Bronchial epithelial cell (primary cell): ENCODE results near the gene ZNRD2. TPM values are rescaled to one million over a fixed set of nuclear protein-coding genes. Genes with fewer than 3 reads are reported as not detected.

ENCODE experiments used
- DNase-seq: peaks from one replicate; pipeline ENCODE4 v3.0.0-alpha.2; 2010; ENCODE audit warnings: low read depth
- FAIRE-seq: peaks from 2 replicates; lab custom pipeline; 2011; peaks lifted over from hg19 to GRCh38; lab: Jason Lieb, UNC
- H3K27me3 ChIP-seq: 2 replicates; pipeline ENCODE4 v1.5.1; 2011; ENCODE audit warnings: low read length; ENCODE audit not compliant: control insufficient read depth, insufficient read depth
- H3K36me3 ChIP-seq: 2 replicates; pipeline ENCODE4 v1.5.1; 2011; ENCODE audit warnings: low read length; ENCODE audit not compliant: control insufficient read depth, insufficient read depth
- H3K4me3 ChIP-seq: 2 replicates; pipeline ENCODE4 v1.5.1; 2011; ENCODE audit warnings: mild to moderate bottlenecking, low read depth, low read length, control low read depth
- CTCF ChIP-seq: IDR thresholded peaks from 2 replicates; pipeline ENCODE4 v1.5.1; 2011; ENCODE audit warnings: mild to moderate bottlenecking, moderate library complexity, low read length, control low read depth, inconsistent platforms; ENCODE audit not compliant: insufficient read depth, severe bottlenecking
- total RNA-seq: library from RNA; depleted of rRNA; stranded (reverse); fragments of >200 nt; gene quantifications from 2 replicates; pipeline ENCODE4 v1.2.1, GENCODE V29; 2014

The ZNRD2 gene
- total RNA-seq, 1 donor from 2014 or later = 43.4 TPM

- peak within 1 kb of the TSS; percentile 63 for H3K4me3 ChIP-seq
- H3K36me3 ChIP-seq = peaks cover 19% of the 10 kb centered on the region
- TF ChIP-seq CTCF = no peak
- DNase-seq = peak; percentile 61
- no peak for FAIRE-seq
- no peaks in the 10 kb centered on the region for H3K27me3 ChIP-seq
These were observed 5.4 kb downstream of the ZNRD2 start, which contains the start of gene EHBP1L1 for GRCh38 chr11:65575568-65576231. TSS of gene EHBP1L1 (plus strand) at chr11:65576053. CDS start at chr11:65576303, 250 bp downstream.

DNA sequence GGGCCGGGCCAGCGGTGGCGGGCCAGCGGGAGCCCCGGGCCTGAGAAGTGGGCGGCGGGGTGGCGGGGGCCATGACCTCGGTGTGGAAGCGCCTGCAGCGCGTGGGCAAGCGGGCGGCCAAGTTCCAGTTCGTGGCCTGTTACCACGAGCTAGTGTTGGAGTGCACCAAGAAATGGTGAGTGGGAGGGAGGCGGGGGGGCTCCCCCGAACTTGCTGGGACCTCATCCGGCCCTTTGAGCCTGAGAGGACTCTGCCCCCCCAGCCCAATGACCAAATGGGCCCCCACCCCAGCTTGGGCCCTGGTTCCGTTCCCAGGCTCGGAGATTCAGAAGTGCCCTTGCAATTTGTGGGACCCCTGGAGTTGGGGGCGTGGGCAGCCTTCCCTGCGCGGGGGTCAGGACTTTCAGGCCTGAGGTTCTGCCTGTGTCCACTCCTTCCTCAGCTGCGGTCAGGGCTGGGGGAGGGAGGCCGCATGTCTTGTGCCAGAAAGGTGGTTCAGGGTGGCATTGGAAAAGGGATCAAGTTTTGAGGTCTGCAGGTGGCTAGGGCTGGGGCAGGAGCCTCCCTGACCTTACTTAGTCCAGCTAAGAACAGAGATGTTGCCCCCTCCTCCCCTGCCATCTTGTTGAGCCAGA is 6.1 kb downstream of the ZNRD2 start:
- FAIRE-seq (no peak), DNase-seq (no peak)
- peak overlapping the region; percentile 63 for H3K4me3 ChIP-seq
- no peaks in the 10 kb centered on the region for H3K27me3 ChIP-seq
- no peak for TF ChIP-seq CTCF
- peaks cover 24% of the 10 kb centered on the region for H3K36me3 ChIP-seq

GRCh38 chr11:65576867-65577755 is 6.8 kb downstream of the ZNRD2 start:
- H3K36me3 ChIP-seq = peaks cover 29% of the 10 kb centered on the region
- no peaks in the 10 kb centered on the region for H3K27me3 ChIP-seq
- H3K4me3 ChIP-seq = peak overlapping the region; percentile 63
- DNase-seq (peak; percentile 84), FAIRE-seq (peak; percentile 79)
- no peak for TF ChIP-seq CTCF

GRCh38 chr11:65577756-65578109 is 7.5 kb downstream of the ZNRD2 start:
- Histone ChIP-seq H3K4me3 (no peak overlapping the region), H3K36me3 (peaks cover 29% of the 10 kb centered on the region), H3K27me3 (no peaks in the 10 kb centered on the region)
- no peak for DNase-seq
- FAIRE-seq = no peak
- no peak for TF ChIP-seq CTCF

- DNase-seq (no peak), FAIRE-seq (peak; percentile 28)
- no peak for TF ChIP-seq CTCF
- peaks cover 29% of the 10 kb centered on the region for H3K36me3 ChIP-seq
- no peak overlapping the region for H3K4me3 ChIP-seq
- H3K27me3 ChIP-seq = no peaks in the 10 kb centered on the region
These were observed 7.9 kb downstream of the ZNRD2 start for GRCh38 chr11:65578134-65578533.
